HG03060 (cell line): ENCODE results near the gene FREY1.

Experiments used
- ATAC-seq: cut with Tn5 transposase; IDR thresholded peaks from one replicate; pipeline ENCODE4 v1.9.1; 2021; ENCODE audit warnings: low read depth, moderate number of reproducible peaks; ENCODE audit not compliant: unreplicated experiment

The FREY1 gene

GRCh38 chr11:45897556-45897955 is 9.5 kb downstream of the FREY1 start:
- ATAC-seq = no peak

- no peak for ATAC-seq
Measured at GRCh38 chr11:45896422-45896984, 10.6 kb downstream of the FREY1 start.

- ATAC-seq = no peak
Measured at GRCh38 chr11:45895553-45896259, 11.4 kb downstream of the FREY1 start.

GRCh38 chr11:45894555-45895247 is 12.4 kb downstream of the FREY1 start:
- no peak for ATAC-seq

- no peak for ATAC-seq
Measured at GRCh38 chr11:45892856-45893255, 14.2 kb downstream of the FREY1 start.

- ATAC-seq = no peak
Measured at GRCh38 chr11:45890886-45891550, 16.1 kb downstream of the FREY1 start.

- no peak for ATAC-seq
Measured at GRCh38 chr11:45889966-45890365, 17.1 kb downstream of the FREY1 start.

GRCh38 chr11:45889555-45889954 is 17.5 kb downstream of the FREY1 start:
- no peak for ATAC-seq

GRCh38 chr11:45887587-45887986 is 19.5 kb downstream of the FREY1 start:
- no peak for ATAC-seq

GRCh38 chr11:45886816-45887520 is 20.1 kb downstream of the FREY1 start:
- ATAC-seq = no peak

- ATAC-seq = no peak
Measured at GRCh38 chr11:45885921-45886721, 20.9 kb downstream of the FREY1 start.

GRCh38 chr11:45885274-45885920 is 21.7 kb downstream of the FREY1 start, which contains the start of gene MAPK8IP1:
Gene MAPK8IP1 (plus strand): TSS chr11:45885651. CDS start chr11:45885821, 170 bp downstream.
- no peak for ATAC-seq

GRCh38 chr11:45884596-45885185 is 22.4 kb downstream of the FREY1 start:
- no peak for ATAC-seq

- ATAC-seq = no peak
Measured at GRCh38 chr11:45881708-45882368, 25.2 kb downstream of the FREY1 start.

- ATAC-seq = no peak
Measured at GRCh38 chr11:45880772-45881570, 26.1 kb downstream of the FREY1 start.

- ATAC-seq = no peak
Measured at GRCh38 chr11:45879803-45880686, 27.0 kb downstream of the FREY1 start.

- no peak for ATAC-seq
Measured at GRCh38 chr11:45877845-45878244, 29.2 kb downstream of the FREY1 start.
